ENCODE measurements around the gene SLAMF1. TPM values are rescaled to one million over a fixed set of nuclear protein-coding genes. Genes with fewer than 3 reads are reported as not detected.
"Not testable (repeated sequence)": the region's sequence is repeated elsewhere in the genome, so short reads cannot be mapped to it uniquely, and the experiment has no call there.

The SLAMF1 gene
- total and polyA plus RNA-seq, 4 donors = 0.39 to 27.0 (median 1.5) TPM

DNA sequence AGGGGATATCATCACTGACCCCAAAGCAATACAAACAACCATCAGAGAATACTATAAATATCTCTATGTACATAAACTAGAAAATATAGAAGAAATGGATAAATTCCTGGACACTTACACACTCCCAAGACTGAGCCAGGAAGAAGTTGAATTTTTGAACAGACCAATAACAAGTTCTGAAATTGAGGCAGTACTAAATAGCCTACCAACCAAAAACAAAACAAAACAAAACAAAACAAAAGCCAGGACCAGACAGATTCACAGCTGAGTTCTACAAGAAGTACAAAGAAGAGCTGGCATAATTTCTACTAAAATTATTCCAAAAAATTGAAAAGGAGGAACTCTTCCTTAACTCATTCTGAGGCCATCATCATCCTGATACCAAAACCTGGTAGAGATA is 86.0 kb downstream of the SLAMF1 start:
- DNase-seq (no peak), ATAC-seq (ENCODE audit: insufficient read depth, low FRiP score) (no peak)
- no peak overlapping the region for H3K4me3 ChIP-seq
- no peak overlapping the region for H3K9ac ChIP-seq (ENCODE audit: insufficient read depth in 1 of 2, low read length in 2 of 2)
- no peak overlapping the region for H3K27ac ChIP-seq (ENCODE audit: low read depth in 1 of 2, low read length in 1 of 2)
- H3K36me3 ChIP-seq (ENCODE audit: control insufficient read depth in 4 of 4, insufficient read depth in 4 of 4, low read length in 4 of 4) = no peaks in the 10 kb centered on the region
- peaks cover 0 to 10% (median 0%) of the 10 kb centered on the region in 5 donors for H3K4me1 ChIP-seq (ENCODE audit: control insufficient read depth in 5 of 5, insufficient read depth in 5 of 5, low read length in 5 of 5)
- H3K9me3 ChIP-seq (ENCODE audit: control insufficient read depth in 4 of 4, insufficient read depth in 3 of 4, low read length in 3 of 4) = peaks cover 0 to 4% (median 0%) of the 10 kb centered on the region in 4 donors
- TF ChIP-seq, protein P1, sequence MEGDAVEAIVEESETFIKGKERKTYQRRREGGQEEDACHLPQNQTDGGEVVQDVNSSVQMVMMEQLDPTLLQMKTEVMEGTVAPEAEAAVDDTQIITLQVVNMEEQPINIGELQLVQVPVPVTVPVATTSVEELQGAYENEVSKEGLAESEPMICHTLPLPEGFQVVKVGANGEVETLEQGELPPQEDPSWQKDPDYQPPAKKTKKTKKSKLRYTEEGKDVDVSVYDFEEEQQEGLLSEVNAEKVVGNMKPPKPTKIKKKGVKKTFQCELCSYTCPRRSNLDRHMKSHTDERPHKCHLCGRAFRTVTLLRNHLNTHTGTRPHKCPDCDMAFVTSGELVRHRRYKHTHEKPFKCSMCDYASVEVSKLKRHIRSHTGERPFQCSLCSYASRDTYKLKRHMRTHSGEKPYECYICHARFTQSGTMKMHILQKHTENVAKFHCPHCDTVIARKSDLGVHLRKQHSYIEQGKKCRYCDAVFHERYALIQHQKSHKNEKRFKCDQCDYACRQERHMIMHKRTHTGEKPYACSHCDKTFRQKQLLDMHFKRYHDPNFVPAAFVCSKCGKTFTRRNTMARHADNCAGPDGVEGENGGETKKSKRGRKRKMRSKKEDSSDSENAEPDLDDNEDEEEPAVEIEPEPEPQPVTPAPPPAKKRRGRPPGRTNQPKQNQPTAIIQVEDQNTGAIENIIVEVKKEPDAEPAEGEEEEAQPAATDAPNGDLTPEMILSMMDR (IDR thresholded peaks at IDR 0.05; ENCODE audit: control extremely low read depth, extremely low read depth) = no peak
- H3K27me3 ChIP-seq (ENCODE audit: control insufficient read depth in 3 of 3, insufficient read depth in 3 of 3, low read length in 2 of 3) = no peaks in the 10 kb centered on the region

DNA sequence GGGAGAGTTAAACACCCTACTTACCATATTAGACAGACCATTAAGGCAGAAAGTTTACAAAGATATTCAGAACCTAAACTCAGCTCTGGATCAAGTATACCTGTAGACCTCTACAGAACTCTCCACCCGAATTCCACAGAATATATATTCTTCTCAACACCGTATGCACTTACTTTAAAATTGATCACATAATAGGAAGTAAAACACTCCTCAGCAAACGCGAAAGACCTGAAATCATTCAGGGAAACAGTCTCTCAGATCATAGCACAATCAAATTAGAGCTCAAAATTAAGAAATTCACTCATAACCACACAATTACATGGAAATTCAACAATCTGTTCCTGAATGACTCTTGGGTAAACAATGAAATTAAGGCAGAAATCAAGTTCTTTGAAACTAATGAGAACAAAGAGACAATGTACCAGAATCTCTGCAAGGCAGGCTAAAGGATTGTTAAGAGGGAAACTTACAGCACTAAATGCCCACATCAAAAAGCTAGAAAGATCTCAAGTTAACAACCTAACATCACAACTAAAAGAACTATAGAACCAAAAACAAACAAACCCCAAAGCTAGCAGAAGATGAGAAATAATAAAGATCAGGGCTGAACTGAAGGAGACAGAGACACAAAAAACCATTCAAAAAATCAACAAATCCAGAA is 86.7 kb downstream of the SLAMF1 start:
- TF ChIP-seq, protein P1 (IDR thresholded peaks at IDR 0.05; ENCODE audit: control extremely low read depth, extremely low read depth) = no peak
- Histone ChIP-seq H3K27ac (ENCODE audit: low read depth in 1 of 2, low read length in 1 of 2) (no peak overlapping the region), H3K36me3 (ENCODE audit: control insufficient read depth in 4 of 4, insufficient read depth in 4 of 4, low read length in 4 of 4) (no peaks in the 10 kb centered on the region), H3K27me3 (ENCODE audit: control insufficient read depth in 3 of 3, insufficient read depth in 3 of 3, low read length in 2 of 3) (no peaks in the 10 kb centered on the region), H3K9ac (ENCODE audit: insufficient read depth in 1 of 2, low read length in 2 of 2) (no peak overlapping the region), H3K9me3 (ENCODE audit: control insufficient read depth in 4 of 4, insufficient read depth in 3 of 4, low read length in 3 of 4) (peaks cover 0 to 4% (median 0%) of the 10 kb centered on the region in 4 donors), H3K4me3 (no peak overlapping the region), H3K4me1 (ENCODE audit: control insufficient read depth in 5 of 5, insufficient read depth in 5 of 5, low read length in 5 of 5) (peaks cover 0 to 3% (median 0%) of the 10 kb centered on the region in 5 donors)
- DNase-seq = no peak
- WGBS, 2 donors = 64 to 74% methylated on average over 4 of the region's 4 CpGs
- ATAC-seq (ENCODE audit: insufficient read depth, low FRiP score) = no peak

DNA sequence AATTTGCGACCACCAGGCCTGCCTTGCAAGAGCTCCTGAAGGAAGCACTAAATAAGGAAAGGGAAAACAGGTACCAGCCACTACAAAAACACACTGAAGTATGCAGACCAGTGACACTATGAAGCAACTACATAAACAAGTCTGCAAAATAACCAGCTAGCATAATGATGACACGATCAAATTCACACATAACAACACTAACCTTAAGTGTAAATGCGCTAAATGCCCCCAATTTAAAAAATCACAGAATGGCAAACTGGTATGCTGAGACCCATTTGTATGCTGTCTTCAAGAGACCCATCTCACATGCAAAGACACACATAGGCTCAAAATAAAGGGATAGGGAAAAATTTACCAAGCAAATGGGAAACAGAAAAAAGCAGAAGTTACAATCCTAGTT is 87.4 kb downstream of the SLAMF1 start:
- not testable (repeated sequence) for H3K9me3 ChIP-seq (ENCODE audit: control insufficient read depth in 4 of 4, insufficient read depth in 3 of 4, low read length in 3 of 4); H3K27me3 ChIP-seq (ENCODE audit: control insufficient read depth in 3 of 3, insufficient read depth in 3 of 3, low read length in 2 of 3); H3K36me3 ChIP-seq (ENCODE audit: control insufficient read depth in 4 of 4, insufficient read depth in 4 of 4, low read length in 4 of 4); DNase-seq; H3K27ac ChIP-seq (ENCODE audit: low read depth in 1 of 2, low read length in 1 of 2); H3K4me3 ChIP-seq; ATAC-seq (ENCODE audit: insufficient read depth, low FRiP score); H3K4me1 ChIP-seq (ENCODE audit: control insufficient read depth in 5 of 5, insufficient read depth in 5 of 5, low read length in 5 of 5); H3K9ac ChIP-seq (ENCODE audit: insufficient read depth in 1 of 2, low read length in 2 of 2)
- 70 to 92% methylated on average over 3 of the region's 3 CpGs for WGBS, 2 donors

GRCh38 chr1:160558660-160559380 is 88.0 kb downstream of the SLAMF1 start:
- no peaks in the 10 kb centered on the region for H3K4me1 ChIP-seq (ENCODE audit: control insufficient read depth in 5 of 5, insufficient read depth in 5 of 5, low read length in 5 of 5)
- no peaks in the 10 kb centered on the region for H3K27me3 ChIP-seq (ENCODE audit: control insufficient read depth in 3 of 3, insufficient read depth in 3 of 3, low read length in 2 of 3)
- TF ChIP-seq, protein P1 (IDR thresholded peaks at IDR 0.05; ENCODE audit: control extremely low read depth, extremely low read depth) = no peak
- H3K27ac ChIP-seq (ENCODE audit: low read depth in 1 of 2, low read length in 1 of 2) = no peak overlapping the region
- no peak for DNase-seq
- no peak for ATAC-seq (ENCODE audit: insufficient read depth, low FRiP score)
- no peak overlapping the region for H3K9ac ChIP-seq (ENCODE audit: insufficient read depth in 1 of 2, low read length in 2 of 2)
- no peak overlapping the region for H3K4me3 ChIP-seq
- H3K9me3 ChIP-seq (ENCODE audit: control insufficient read depth in 4 of 4, insufficient read depth in 3 of 4, low read length in 3 of 4) = peaks cover 0 to 4% (median 0%) of the 10 kb centered on the region in 4 donors
- WGBS, 2 donors = 81 to 84% methylated on average over 4 of the region's 4 CpGs
- H3K36me3 ChIP-seq (ENCODE audit: control insufficient read depth in 4 of 4, insufficient read depth in 4 of 4, low read length in 4 of 4) = no peaks in the 10 kb centered on the region
